ENCODE measurements around the gene NME9.
A peak's percentile ranks its signal among the peaks of the same experiment; 100 is the strongest.

NME9 gene

DNA sequence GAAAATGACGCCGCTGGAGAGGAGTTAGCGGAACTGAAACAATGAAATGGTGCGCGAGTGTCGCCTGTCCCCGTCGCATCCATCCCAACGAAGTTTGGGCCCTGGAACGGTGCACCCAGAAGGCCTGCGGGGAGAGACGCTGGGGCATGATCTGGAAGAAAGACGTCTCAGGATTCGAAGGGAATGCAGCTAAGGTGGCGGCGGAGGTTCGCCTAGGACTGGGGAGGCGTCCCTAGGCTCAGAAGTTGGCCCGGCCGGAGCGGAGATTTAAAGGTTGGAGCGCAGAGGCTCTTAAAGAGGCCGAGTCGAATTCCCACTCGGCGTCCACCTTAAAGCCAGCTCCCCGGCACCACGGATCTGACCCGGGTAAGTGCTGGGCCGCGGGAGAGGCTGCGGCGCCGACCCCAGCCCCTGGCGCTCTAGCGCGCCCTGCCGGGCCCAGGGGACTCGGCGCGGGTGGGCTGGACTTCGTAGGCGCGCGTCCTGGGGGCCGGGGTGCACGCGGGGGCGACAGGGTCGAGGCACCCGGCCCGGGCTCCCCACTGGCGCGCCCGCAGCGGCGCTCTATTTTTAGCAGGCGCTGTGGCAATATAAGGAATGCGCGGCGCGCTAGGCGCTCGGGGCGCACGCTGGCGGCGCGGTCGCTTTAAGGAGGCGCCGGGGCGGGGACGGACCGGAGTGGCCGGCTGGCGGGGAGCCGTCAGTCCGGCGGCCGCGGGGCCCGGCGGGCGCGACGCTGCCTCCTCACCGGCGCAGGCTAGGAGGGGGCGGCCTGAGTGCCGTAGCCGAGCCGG, 18.5 kb upstream of the NME9 start, which contains the start of gene MRAS:
Gene MRAS (plus strand): TSS at position 620 of the 794 bp plus-strand sequence. CDS start 24,305 bp downstream, outside the sequence.
- no peak for DNase-seq (ENCODE audit: extremely low spot score)
- CTCF ChIA-PET: interaction anchor here (1.3 to 2.1 kb wide), 2 partner anchors 8 to 12 kb away, joined by 3 to 7 read pairs; no protein-coding TSS in a partner anchor
- POLR2A ChIA-PET: no interaction called here
- TF ChIP-seq, protein P1, sequence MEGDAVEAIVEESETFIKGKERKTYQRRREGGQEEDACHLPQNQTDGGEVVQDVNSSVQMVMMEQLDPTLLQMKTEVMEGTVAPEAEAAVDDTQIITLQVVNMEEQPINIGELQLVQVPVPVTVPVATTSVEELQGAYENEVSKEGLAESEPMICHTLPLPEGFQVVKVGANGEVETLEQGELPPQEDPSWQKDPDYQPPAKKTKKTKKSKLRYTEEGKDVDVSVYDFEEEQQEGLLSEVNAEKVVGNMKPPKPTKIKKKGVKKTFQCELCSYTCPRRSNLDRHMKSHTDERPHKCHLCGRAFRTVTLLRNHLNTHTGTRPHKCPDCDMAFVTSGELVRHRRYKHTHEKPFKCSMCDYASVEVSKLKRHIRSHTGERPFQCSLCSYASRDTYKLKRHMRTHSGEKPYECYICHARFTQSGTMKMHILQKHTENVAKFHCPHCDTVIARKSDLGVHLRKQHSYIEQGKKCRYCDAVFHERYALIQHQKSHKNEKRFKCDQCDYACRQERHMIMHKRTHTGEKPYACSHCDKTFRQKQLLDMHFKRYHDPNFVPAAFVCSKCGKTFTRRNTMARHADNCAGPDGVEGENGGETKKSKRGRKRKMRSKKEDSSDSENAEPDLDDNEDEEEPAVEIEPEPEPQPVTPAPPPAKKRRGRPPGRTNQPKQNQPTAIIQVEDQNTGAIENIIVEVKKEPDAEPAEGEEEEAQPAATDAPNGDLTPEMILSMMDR (IDR thresholded peaks at IDR 0.05; ENCODE audit: control extremely low read depth, extremely low read depth, low read depth, missing control alignments): peak; percentile 11

DNA sequence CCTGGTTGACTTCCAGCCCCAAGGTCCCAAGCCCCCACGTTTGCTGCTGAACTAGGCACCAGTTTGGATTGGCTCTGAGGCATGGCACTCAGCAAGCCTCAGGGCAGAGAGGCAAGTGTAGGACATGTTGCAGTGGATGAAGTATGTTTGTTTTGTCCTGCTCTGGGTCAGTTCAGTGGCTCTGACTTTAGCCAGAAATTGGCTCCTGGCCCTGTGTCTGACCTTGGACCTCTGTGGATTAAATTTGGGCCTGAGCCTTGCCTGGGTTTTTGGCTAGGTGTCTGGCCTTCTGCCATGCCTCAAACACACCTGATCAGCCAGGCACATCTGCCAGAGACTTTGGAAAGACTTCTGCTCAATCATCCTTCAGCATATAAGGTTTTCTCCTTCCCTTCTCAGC, 15.1 kb upstream of the NME9 start:
- POLR2A ChIA-PET: no interaction called here
- TF ChIP-seq, protein P1 (IDR thresholded peaks at IDR 0.05; ENCODE audit: control extremely low read depth, extremely low read depth, low read depth, missing control alignments): no peak
- DNase-seq (ENCODE audit: extremely low spot score): no peak
- CTCF ChIA-PET: interaction anchor here (1.3 kb wide), 1 partner anchor 13 kb away, joined by 3 read pairs; no protein-coding TSS in a partner anchor

DNA sequence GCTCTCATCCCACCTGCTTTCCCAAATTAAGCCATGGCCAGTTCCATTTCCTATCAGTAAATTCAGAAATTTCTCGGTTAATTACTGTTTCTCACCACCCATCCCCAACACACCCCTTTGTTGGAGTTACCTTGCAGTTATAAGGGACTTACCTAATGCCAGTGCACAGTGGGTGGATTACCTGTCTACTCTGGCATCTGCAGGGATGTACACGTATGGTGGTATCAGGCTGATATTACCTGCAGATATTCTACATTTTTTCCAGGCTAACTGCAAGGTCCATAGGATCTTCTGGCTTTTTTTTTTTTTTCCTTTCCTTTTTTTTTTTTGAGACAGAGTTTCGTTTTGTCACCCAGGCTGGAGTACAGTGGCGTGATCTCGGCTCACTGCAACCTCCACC, 10.9 kb upstream of the NME9 start:
- TF ChIP-seq, protein P1 (IDR thresholded peaks at IDR 0.05; ENCODE audit: control extremely low read depth, extremely low read depth, low read depth, missing control alignments): no peak
- no peak for DNase-seq (ENCODE audit: extremely low spot score)
- ChIA-PET CTCF (interaction anchor here (1.5 kb wide), 1 partner anchor 31 kb away, joined by 4 read pairs; no protein-coding TSS in a partner anchor), POLR2A (no interaction called here)

DNA sequence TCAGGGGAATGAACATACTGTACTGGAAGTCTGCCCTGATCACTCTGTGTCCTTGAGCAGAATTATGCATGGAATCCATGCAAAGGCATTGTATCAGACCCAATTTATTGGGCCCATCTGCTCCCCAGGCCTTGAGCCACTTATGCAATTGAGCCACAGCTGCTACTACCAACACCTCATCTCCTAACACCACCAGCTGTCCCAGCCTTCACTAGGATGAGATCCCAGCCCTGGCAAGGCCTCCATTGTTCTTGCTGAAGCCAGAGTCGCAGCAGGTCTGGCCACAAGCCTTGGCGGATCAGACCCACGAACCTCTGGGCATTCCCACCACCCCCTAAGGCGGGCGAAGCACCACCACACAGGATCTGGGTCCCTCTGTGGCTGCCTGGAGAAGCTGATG, 9.2 kb upstream of the NME9 start:
- DNase-seq (ENCODE audit: extremely low spot score): no peak
- CTCF ChIA-PET: interaction anchor here (1.4 kb wide), 1 partner anchor 68 kb away, joined by 3 read pairs; no protein-coding TSS in a partner anchor
- TF ChIP-seq, protein P1 (IDR thresholded peaks at IDR 0.05; ENCODE audit: control extremely low read depth, extremely low read depth, low read depth, missing control alignments): no peak
- POLR2A ChIA-PET: no interaction called here

DNA sequence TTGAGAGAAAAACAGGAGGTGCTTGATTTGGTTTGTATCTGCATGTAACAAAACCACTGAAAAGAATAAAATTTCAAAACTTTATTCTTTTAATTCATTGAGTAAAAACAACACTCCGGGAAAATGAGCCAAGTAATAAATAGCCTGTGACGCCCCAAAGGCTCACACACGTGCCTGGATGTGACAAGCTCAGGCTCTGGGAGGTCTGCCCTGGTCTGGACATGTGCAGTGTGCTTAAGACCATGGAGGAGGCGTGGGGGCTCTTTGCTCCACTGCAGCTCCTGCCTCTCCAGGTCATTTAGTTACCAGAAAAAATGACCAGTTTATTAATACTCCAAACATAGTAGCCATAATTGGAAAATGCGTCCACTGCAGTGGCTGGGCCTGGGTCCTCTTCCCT, 8.6 kb upstream of the NME9 start:
- POLR2A ChIA-PET: no interaction called here
- CTCF ChIA-PET: interaction anchor here (1.0 kb wide), 1 partner anchor 17 kb away, joined by 3 read pairs; no protein-coding TSS in a partner anchor
- TF ChIP-seq, protein P1 (IDR thresholded peaks at IDR 0.05; ENCODE audit: control extremely low read depth, extremely low read depth, low read depth, missing control alignments): no peak
- DNase-seq (ENCODE audit: extremely low spot score): no peak

DNA sequence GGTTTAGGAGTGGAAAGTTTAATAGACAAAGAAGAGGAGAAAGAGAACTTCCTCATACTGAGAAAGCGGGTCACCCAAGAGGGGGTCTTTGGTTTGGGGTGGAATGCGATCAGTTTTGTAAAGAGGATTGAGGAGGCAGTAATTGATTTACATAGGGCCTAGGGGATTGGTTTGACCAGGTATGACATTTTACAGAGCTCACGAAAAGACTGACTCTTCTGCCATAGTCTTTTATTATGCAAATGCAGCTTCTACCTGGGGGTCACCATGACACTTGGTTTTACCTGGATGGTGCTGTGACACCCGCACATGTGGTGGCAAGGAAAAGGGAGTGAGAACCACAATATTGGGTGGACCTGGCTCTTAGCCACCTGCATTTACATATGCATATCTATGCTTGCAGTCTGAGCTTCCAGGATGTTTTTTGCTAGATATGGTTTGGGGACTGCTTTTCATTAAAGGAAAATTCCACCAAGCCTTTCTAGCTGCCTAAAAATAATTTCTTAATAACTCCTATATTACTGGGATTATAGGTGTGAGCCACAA, 6.9 kb upstream of the NME9 start:
- TF ChIP-seq, protein P1 (IDR thresholded peaks at IDR 0.05; ENCODE audit: control extremely low read depth, extremely low read depth, low read depth, missing control alignments): no peak
- DNase-seq (ENCODE audit: extremely low spot score): no peak
- POLR2A ChIA-PET: no interaction called here
- CTCF ChIA-PET: interaction anchor here (0.9 to 1.6 kb wide), 5 partner anchors 11 to 579 kb away, joined by 3 to 5 read pairs (median 4); no protein-coding TSS in a partner anchor
